Muscle layer of colon (tissue), 2 donors: Measurements from ENCODE around the gene CLCC1.
"Not testable (repeated sequence)": the region's sequence is repeated elsewhere in the genome, so short reads cannot be mapped to it uniquely, and the experiment has no call there.

Source experiments
- H3K27ac ChIP-seq: one replicate; pipeline ENCODE4 v1.7.0; 2013; ENCODE audit warnings: low read depth, mild to moderate bottlenecking, low read length, moderate library complexity
- H3K27me3 ChIP-seq, 2 donors: one replicate each; pipeline ENCODE4 v1.7.0; 2013; ENCODE audit warnings: low read length in 2 of 2, mild to moderate bottlenecking in 2 of 2; ENCODE audit not compliant: insufficient read depth in 2 of 2, control insufficient read depth in 1 of 2
- H3K36me3 ChIP-seq: one replicate; pipeline ENCODE4 v1.7.0; 2013; ENCODE audit warnings: mild to moderate bottlenecking, low read length; ENCODE audit not compliant: insufficient read depth
- H3K4me1 ChIP-seq: one replicate; pipeline ENCODE4 v1.7.0; 2013; ENCODE audit warnings: mild to moderate bottlenecking, low read length; ENCODE audit not compliant: insufficient read depth
- H3K4me3 ChIP-seq, 2 donors: one replicate each; pipeline ENCODE4 v1.7.0; 2013; ENCODE audit warnings: low read length in 2 of 2, low read depth in 1 of 2, mild to moderate bottlenecking in 1 of 2, moderate library complexity in 1 of 2
- H3K9ac ChIP-seq: one replicate; pipeline ENCODE4 v1.7.0; 2013; ENCODE audit warnings: low read length
- H3K9me3 ChIP-seq: one replicate; pipeline ENCODE4 v1.7.0; 2013; ENCODE audit warnings: mild to moderate bottlenecking, low read length
- donor health status: abdominal sarcoma.
- donor health status: Adenocarcinoma of cecum.

Gene CLCC1

DNA sequence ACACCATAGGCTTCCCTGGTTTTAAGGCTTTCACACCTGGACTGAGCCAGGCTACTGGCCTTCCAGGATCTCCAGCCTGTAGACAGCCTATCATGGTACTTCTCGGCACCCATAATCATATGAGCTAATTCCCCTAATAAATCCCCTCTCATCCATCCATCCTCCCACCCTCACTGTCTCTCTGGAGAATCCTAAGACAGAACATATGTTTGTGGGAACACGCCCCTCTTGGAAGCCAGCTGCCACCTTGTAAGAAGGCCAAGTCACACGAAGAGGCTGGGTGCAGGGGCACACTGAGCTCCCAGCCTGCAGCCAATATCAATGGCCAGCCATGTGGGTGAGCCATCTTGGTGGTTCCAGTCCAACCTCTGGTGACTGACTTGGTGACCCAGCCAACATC, 7.4 kb downstream of the CLCC1 start:
- Histone ChIP-seq H3K4me3 (no peak overlapping the region), H3K4me1 (peaks cover 6% of the 10 kb centered on the region), H3K36me3 (peaks cover 16% of the 10 kb centered on the region), H3K27ac (no peak overlapping the region), H3K27me3 (no peaks in the 10 kb centered on the region), H3K9ac (no peak overlapping the region), H3K9me3 (no peaks in the 10 kb centered on the region)

DNA sequence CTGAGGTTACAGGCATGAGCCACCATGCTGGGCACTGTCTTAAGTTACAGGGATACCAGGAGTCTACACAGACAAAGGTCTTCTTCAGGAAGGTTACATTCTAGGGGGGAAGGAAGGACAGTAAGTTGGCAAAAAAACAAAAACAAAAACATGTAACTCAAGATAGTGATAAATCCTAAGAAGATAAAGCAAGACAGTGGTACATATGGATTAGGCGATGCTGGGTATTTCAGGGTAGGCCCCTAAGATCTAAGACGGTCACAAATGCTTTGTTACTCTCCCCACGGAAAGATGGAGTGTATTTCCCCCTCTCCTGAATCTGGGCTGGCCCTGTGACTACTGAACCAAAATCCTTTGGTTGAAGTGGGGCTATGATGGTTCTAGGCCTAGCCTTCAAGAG, 8.2 kb downstream of the CLCC1 start:
- no peak overlapping the region for H3K9ac ChIP-seq
- no peaks in the 10 kb centered on the region for H3K27me3 ChIP-seq
- peaks cover 6% of the 10 kb centered on the region for H3K4me1 ChIP-seq
- no peak overlapping the region for H3K4me3 ChIP-seq
- H3K27ac ChIP-seq: no peak overlapping the region
- H3K9me3 ChIP-seq: no peaks in the 10 kb centered on the region
- H3K36me3 ChIP-seq: peaks cover 16% of the 10 kb centered on the region

DNA sequence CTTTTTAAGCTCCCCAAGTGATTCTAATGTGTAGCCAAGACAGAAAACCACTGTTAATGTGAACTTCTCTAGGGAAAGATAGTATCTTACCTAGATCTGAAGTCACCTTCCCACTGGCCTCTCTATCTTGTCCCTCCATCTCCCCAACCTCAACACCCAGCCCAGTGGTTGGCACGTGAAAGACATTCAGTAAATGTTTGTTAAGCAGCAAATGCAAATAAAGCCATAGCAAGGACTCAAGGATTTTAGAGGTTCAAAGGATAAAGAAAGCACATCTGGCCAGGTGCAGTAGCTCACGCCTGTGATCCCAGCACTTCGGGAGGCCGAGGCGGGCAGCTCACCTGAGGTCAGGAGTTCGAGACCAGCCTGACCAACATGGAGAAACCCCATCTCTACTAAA, 9.8 kb downstream of the CLCC1 start:
- peaks cover 11% of the 10 kb centered on the region for H3K4me1 ChIP-seq
- no peak overlapping the region for H3K27ac ChIP-seq
- H3K4me3 ChIP-seq: no peak overlapping the region
- H3K27me3 ChIP-seq: no peaks in the 10 kb centered on the region
- no peaks in the 10 kb centered on the region for H3K9me3 ChIP-seq
- H3K36me3 ChIP-seq: peaks cover 15% of the 10 kb centered on the region
- H3K9ac ChIP-seq: no peak overlapping the region

DNA sequence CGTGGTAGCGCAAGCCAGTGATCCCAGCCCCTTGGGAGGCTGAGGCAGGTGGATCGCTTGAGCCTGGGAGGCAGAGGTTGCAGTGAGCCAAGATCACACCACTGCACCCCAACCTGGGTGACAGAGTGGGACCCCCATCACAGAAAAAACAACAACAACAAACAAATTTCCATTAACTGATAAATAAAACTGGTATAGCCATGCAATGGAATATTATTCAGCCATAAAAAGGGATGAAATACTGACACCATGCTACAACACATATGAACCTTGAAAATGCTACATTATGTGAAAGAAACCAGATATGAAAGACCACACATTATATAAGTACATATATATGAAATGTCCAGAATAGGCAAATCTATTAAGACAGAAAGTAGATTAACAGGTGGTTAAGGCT, 12.0 kb downstream of the CLCC1 start:
- H3K9me3 ChIP-seq: no peaks in the 10 kb centered on the region

DNA sequence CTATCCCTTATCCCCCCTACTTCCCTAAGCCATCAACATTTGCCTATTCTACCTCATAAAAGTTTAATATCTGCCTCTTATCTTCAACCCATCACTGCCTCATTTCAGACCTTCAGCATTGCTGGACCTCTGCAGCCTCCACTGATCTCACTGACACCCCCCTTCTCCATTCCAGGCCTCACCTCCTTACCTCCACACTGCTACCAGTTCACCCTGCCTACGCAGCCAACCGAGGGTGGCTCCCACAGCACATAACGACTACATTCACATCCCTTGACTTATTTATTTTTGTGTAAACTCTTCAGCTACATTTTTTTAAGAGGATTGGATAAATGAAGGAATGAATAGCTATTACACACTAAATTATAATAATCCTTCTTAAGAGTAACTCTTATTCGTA, 14.2 kb downstream of the CLCC1 start:
- Histone ChIP-seq H3K27ac (no peak overlapping the region), H3K27me3 (no peaks in the 10 kb centered on the region), H3K9ac (no peak overlapping the region), H3K9me3 (no peaks in the 10 kb centered on the region), H3K4me1 (peaks cover 20% of the 10 kb centered on the region), H3K4me3 (no peak overlapping the region), H3K36me3 (peaks cover 7% of the 10 kb centered on the region)

More for the DNA sequence above, 12.0 kb downstream of the CLCC1 start:
- H3K27me3 ChIP-seq: no peaks in the 10 kb centered on the region
- no peak overlapping the region for H3K9ac ChIP-seq
- peaks cover 20% of the 10 kb centered on the region for H3K4me1 ChIP-seq
- H3K36me3 ChIP-seq: peaks cover 16% of the 10 kb centered on the region
- no peak overlapping the region for H3K27ac ChIP-seq
- H3K4me3 ChIP-seq: no peak overlapping the region

DNA sequence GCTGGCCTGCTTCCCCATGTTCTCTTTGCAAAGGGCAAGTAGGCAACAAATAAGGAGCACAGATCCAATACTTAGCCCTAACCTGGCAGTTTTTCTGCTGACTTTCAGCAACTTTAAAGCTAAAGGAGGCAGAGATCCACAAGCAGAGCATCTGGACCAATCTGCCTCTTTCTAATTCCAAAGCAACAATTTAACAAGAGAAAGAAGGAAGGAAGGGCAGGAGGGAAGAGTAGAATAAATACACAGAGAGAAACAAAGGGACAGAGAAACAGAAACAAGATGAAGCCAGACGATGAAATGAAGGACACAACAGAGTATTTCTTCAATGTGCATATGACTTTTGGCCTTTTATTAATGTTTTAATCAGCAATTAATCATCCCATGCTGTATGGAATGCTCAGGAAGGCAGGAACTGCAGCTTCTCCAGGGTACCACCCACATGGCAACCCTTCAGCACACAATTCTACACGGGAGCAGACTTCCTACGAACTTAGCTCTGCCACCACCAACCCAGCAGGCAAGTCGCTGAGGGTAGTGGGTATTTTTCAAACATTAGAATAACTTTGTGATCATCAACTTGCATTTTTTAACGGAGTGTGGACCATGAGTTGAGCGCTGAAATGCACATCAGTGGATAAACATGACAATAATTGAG, 15.3 kb downstream of the CLCC1 start:
- Histone ChIP-seq H3K4me3 (peak overlapping the region in 1 of 2 donors; percentile 41), H3K9ac (no peak overlapping the region), H3K4me1 (peaks cover 14% of the 10 kb centered on the region), H3K36me3 (peaks cover 15% of the 10 kb centered on the region), H3K27ac (peak overlapping the region; percentile 15), H3K27me3 (no peaks in the 10 kb centered on the region), H3K9me3 (no peaks in the 10 kb centered on the region)

DNA sequence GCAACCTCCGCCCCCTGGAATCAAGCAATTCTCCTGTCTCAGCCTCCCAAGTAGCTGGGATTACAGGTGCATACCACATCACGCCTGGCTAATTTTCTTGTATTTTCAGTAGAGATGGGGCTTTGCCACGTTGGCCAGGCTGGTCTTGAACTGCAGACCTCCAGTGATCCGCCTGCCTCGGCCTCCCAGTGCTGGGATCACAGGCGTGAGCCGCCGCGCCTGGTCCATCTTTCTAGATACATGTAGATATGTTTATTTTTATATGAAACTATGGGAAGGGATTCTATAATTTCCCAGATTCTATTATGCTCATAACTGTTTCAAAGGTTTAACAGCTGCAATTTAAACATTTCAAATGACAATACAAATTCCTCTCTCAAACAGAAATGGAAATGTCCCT, 27.1 kb downstream of the CLCC1 start:
- Histone ChIP-seq H3K9me3 (no peaks in the 10 kb centered on the region), H3K4me3 (no peak overlapping the region), H3K27me3 (no peaks in the 10 kb centered on the region), H3K36me3 (peaks cover 62% of the 10 kb centered on the region), H3K9ac (no peak overlapping the region), H3K4me1 (no peaks in the 10 kb centered on the region), H3K27ac (no peak overlapping the region)

DNA sequence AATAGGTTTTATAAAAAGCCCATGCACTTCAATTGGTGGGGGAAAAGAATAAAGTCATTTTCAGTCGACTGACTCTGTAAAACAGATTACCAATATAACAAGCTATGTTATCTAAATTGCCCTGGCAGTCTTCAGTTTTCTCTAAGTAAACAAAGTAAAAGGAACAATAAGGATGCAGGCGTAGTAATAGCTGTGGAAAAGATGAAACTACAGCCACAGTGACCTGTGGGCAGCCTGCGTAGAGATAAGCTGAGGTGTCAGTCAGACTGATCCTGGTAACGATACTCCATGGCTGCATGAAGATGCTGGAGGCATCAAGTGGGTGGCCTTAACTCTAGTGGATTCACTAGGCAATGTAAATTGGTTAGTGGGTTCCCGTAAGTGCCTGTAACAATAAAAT, 29.3 kb downstream of the CLCC1 start:
- Histone ChIP-seq H3K4me1 (no peaks in the 10 kb centered on the region), H3K27me3 (no peaks in the 10 kb centered on the region), H3K9me3 (no peaks in the 10 kb centered on the region), H3K4me3 (no peak overlapping the region), H3K9ac (no peak overlapping the region), H3K36me3 (peaks cover 73% of the 10 kb centered on the region), H3K27ac (no peak overlapping the region)

DNA sequence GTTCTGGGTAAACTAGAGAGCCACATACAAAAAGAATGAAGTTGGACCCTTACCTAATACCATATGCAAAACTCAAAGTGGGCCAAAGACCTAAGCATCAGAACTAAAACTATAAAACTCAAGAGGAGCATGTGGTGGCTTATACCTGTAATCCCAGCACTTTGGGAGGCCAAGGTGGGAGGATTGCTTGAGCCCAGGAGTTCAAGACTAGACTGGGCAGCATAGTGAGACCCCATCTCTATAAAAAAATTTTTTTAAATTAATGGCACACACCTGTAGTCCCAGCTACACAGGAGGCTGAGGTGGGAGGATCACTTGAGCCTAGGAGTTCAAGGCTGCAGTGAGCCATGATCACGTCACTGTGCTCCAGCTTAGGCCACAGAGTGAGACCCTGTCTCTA, 35.7 kb downstream of the CLCC1 start:
- H3K27me3 ChIP-seq, H3K4me3 ChIP-seq, H3K4me1 ChIP-seq, H3K9me3 ChIP-seq, H3K9ac ChIP-seq, H3K27ac ChIP-seq: not testable (repeated sequence)
- H3K36me3 ChIP-seq: peaks cover 69% of the 10 kb centered on the region

DNA sequence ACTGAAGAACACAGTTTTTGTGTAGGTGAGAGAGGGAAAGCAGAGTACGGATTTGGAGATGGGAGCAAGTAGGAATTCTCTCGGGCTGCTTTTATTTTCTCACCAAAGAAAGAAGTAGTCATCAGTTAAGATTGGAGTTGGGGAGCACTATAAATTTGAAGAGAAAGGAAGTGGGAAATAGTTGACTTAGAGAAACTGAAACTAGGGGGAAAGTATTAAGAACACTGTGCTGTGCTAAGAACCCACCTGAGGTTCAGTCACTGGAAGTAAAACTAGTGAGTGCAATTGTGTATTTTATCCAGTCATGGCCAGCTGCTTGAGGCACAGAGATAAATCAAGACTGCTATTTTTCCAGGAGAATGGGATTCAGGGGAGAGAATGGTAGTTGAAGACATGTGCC, 37.4 kb downstream of the CLCC1 start:
- no peak overlapping the region for H3K27ac ChIP-seq
- H3K9ac ChIP-seq: no peak overlapping the region
- peaks cover 71% of the 10 kb centered on the region for H3K36me3 ChIP-seq

DNA sequence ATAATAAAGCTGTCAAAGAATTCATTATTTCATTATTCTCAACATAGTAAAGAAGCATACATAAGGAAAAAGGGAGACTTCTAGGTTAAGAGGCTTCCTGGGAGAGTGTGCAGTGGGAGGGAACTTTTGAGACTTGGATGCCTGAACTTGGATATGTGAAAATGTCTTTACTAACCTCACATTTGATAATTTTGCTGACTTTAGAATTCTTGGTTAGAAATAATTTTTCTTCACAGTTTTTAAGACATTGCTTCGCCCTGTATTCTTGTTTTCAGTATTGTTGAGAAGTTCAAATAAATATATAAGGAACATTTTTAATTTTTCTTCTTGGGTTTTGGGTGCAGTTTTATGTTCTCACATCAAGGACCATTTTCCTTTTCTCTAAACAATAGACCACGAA, 46.5 kb downstream of the CLCC1 start:
- Histone ChIP-seq H3K27me3 (no peaks in the 10 kb centered on the region), H3K9ac (no peak overlapping the region), H3K27ac (no peak overlapping the region), H3K4me3 (no peak overlapping the region), H3K36me3 (peaks cover 30% of the 10 kb centered on the region), H3K9me3 (no peaks in the 10 kb centered on the region), H3K4me1 (peaks cover 6% of the 10 kb centered on the region)

More for the DNA sequence above, 37.4 kb downstream of the CLCC1 start:
- H3K27me3 ChIP-seq: no peaks in the 10 kb centered on the region
- H3K9me3 ChIP-seq: no peaks in the 10 kb centered on the region
- no peaks in the 10 kb centered on the region for H3K4me1 ChIP-seq
- no peak overlapping the region for H3K4me3 ChIP-seq
